GM04504 (cell line): ENCODE data around the gene CYBA.

ENCODE experiments used
- DNase-seq: peaks from one replicate; pipeline ENCODE4 v3.0.0-alpha.2; 2012; ENCODE audit warnings: low read depth

CYBA gene

GRCh38 chr16:88650749-88651275 lies at the start of gene CYBA:
CYBA (minus strand) TSS chr16:88651053; CDS start chr16:88651013, 40 bp downstream.
- no peak for DNase-seq

- DNase-seq, result no peak
These were observed 49.4 kb upstream of the CYBA start for GRCh38 chr16:88700322-88700635.

DNA sequence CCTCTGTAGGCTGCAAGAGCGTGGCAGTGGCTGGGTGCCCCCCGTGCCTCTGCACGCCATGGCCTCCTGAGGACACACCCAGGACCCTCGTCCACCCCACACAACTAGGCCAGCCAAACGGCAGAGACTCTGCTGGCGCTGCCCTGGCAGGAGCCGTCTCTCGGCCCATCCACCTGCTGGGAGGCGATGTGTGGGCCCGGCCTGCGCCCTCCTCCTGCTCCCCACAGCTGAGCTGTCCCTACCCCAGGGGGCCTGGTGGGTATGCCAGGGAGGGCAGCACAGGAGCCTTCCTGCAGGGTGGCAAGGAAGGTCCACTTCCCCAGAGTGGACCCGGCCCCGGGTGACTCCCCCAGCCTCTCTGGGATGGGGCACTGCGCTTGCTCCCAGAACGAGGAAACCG lies 48.3 kb upstream of the CYBA start:
- DNase-seq, result no peak

DNA sequence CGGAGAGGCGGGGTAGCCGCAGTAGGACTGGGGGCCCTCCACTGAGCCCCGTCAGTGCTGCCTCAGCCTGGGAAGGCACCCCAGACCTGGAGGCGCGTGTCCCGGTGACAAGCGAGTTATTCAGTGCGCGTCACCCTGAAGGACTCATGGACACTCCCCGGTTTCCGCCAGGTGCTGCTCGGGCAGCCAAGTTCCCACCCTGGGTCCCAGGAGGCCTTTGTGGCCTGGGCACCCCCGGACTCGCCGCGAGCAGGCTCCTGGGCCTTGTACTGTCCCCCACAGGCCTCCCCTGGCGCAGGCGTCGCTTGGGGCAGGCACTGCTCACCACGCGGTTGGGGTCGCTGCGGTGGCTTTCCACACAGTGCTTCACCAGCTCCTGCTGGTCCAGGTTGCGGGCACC lies 47.8 kb upstream of the CYBA start:
- no peak for DNase-seq

DNA sequence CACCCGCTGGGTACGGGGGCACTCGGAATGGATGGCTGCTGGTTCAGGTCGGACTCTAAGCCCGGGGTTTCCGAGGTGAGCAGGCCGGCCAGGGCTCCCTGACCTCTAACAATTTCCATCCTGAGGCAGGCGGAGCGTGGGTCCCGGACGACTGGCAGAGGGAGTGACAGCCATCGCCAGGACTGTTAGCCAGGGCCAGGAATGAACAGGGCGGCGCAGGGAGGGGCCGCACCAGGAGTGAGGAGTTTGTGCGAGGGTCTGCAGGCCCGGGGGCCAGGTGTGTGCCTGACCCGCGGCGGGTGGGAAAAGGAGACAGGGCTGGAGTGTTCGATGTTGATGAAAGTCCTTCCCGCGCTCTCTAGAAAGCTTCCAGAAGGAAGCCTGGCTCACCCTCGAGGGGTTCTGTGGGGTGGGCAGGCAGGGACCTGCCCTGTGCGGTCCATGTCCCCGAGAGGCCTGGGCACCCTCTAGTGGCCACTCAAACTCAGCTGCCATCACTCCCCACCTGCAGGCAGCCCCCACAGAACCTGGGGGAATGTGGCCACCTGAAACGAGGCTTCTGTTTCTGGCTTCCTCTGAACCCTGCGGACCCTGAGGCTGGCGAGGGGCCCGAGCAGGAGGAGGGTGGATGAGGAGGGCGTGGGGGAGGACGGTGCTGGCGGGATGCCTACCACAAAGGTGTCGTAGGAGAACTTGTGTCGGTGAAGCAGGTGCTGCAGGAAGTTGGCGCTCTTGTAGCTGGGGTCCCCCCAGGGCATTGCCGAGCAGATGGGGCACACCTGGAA lies 47.2 kb upstream of the CYBA start:
- no peak for DNase-seq

DNA sequence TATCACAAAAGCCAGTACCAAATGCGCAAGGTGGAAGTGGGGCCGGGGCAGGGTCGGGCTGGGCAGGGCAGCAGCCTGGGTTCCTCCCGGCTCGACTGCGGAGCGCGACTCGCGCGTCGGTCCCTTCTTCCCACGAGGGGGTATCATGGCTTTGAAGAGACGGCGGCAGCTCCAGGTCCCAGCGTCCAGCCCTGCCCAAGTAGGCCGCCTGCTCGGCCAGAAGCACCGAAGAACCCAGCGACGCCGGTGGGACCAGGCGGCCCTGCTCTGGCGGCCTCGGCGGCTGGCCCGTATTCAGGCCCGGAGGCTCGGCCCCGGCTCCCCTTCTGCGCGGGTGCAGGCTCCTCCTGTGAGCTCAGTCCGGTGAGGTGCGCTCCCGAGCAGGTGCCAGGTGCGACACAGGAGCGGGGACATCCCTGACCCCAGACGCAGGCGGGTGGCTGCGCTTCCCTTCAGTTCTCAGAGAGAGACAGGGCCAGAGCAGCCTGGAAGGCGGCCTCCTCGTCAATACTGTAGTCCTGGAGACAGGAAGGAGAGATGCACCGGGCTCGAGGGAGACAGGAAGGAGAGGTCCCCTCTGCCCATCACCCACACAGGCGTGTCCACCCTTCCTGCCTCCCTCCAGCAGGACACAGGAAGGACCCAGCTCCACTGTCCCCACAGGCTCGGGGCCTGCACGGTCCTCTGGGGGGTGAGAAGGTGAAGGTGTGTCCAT lies 46.4 kb upstream of the CYBA start:
- no peak for DNase-seq

- DNase-seq, result no peak
These were observed 45.6 kb upstream of the CYBA start for GRCh38 chr16:88696441-88696840.

- DNase-seq, result no peak
These were observed 44.9 kb upstream of the CYBA start for GRCh38 chr16:88695753-88696152.

DNA sequence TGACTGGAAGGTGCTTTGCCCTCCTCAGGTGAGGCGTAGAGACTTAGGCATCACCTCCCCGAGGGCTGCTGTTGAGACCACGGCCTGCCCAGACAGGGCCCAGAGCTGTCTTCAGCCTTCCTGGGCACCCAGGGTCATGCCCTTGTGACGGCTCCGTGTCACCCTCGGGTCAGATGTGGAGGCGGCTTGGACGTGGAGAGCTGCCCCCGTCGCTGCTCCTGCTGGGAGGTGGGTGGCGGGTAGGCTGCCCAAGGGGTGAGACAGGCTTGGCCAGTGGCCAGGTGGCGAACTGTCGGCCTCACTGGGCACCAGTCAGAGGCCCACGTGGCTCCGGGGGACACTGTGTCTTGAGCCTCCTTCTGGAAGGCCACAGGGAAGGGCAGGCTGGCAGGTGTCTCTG lies 44.4 kb upstream of the CYBA start:
- DNase-seq, result no peak

DNA sequence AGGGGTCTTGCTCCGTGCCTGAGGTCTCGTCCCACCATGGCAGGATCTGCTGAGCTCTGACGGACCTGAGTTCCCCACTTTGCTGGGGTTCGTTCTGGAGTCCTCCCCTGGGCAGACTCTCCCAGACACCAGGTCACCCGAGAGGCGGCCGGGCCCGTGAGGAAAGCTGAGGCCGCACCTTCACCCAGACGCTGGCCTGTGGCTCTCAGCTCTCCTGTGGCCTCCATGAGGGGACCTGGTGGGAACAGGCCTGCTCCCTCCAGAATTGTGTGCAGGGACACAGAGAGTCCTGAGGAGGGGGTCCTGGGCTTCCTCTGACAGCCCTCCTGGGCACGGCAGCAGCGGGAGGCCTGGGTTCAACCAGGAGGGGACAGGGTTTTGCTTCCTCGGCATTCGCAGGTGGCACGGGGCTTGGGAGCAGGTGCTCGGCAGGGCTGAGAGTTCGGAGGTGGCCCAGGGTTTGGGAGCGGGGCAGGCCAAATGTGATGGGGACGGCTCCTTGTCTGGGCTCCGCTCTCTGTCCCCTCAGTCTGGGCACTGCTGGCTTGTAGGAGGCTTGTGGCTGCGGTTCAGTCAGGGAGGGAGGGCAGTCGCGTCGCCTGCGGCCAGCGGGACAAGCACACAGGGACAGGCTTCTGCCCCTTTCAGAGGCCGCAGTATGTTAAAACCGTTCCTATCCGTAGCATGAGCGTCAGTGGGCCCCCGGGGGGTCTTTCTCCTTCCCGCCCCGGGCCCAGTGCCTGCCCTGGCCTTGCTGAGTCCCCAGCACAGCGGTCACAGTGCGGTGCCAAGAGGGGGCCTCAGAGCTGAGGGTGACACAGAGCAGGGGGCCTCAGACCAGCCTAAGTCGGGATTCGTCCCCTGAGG lies 43.6 kb upstream of the CYBA start:
- no peak for DNase-seq

DNA sequence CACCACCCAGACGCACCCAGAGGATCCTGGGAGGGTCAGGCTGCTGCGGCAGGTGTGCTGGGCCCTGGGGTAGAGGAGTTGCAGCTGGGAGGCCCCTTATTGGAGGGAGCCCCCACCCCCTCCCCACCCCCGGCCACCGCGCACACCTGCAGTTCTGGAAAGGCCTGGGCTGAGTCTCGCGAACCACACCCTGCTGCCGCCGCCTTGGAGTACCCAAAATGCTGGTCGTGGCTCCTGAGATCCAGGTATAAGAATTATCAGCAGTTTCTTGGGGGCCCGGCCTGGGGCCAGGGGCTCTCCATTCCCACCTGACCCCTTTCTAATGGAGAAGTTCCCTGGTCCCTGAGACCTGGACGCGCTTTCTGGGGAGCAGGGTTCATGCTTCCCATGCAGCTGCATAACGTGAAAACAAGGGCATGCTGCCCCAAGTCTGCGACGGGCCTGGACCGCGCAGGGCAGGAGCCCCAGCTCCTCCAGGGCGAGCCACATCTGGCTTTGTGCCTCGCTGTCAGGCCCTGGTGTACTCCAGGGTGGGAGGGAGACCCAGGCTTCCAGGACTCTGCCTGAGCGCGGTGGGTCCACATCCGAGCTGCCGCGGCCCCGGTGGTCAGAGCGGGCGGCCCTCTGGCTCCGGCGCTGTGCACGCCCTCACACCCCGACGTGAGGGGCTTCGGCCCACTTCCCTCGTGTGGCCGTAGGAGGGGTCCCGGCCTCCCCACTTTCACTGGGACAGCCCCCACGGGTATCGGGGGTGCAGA lies 42.7 kb upstream of the CYBA start:
- DNase-seq, result no peak

GRCh38 chr16:88692861-88693260 lies 42.0 kb upstream of the CYBA start:
- no peak for DNase-seq

- no peak for DNase-seq
These were observed 41.2 kb upstream of the CYBA start for GRCh38 chr16:88691924-88692560.

GRCh38 chr16:88691129-88691813 lies 40.4 kb upstream of the CYBA start:
- no peak for DNase-seq

- no peak for DNase-seq
These were observed 39.7 kb upstream of the CYBA start for GRCh38 chr16:88690341-88691128.

GRCh38 chr16:88688013-88688778 lies 37.3 kb upstream of the CYBA start:
- DNase-seq, result no peak

DNA sequence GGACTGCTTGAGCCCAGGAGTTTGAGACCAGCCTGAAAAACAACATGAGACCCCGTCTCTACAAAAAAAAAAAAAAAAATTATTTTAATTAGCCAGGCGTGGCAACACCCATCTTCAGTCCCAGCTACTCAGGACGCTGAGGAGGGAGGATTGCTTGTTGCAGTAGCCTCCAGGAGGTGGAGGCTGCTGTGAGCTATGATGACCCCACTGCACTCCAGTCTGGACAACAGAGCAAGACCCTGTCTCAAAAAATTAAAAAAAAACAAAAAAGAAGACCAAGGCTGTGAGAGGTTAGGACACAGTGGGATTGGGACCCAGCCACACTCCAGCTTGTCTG lies 36.8 kb upstream of the CYBA start:
- no peak for DNase-seq

DNA sequence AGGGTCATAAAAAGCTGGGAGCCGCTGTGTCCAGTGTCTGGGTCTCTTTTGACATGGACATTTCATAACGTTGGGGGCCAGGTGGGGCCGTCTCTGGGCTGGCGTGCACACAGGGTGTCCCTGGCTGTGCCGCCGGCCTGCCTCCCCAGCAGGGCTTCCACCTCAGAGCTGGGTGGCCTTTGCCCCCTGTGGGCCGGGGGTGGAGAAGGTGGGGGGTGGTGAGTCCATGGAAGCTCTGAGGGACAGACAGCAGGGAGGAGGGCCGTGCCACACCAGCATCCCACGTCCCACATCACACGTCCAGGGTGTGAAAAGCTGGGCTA lies 36.4 kb upstream of the CYBA start:
- DNase-seq, result no peak

- no peak for DNase-seq
These were observed 35.8 kb upstream of the CYBA start, which contains the start of gene SNAI3 for GRCh38 chr16:88686439-88687253. SNAI3 (minus strand) TSS chr16:88686507; CDS start chr16:88686406, 101 bp downstream.
